PC-3 (cell line): ENCODE measurements around the gene GRIP2.

Source experiments
- CTCF ChIP-seq: fragments of 300-600 bp; sonication (generic); conservative IDR thresholded peaks from 2 replicates; pipeline ENCODE4 v1.5.1; 2017; ENCODE audit warnings: antibody characterized with exemption, low read depth, mild to moderate bottlenecking, low read length
- EZH2 ChIP-seq: fragments of 300-600 bp; sonication (generic); IDR thresholded peaks from one replicate; pipeline ENCODE4 v1.6.1; 2017; ENCODE audit warnings: antibody characterized with exemption, mild to moderate bottlenecking, low read length; ENCODE audit not compliant: unreplicated experiment

GRCh38 chr3:14466179-14466903 lies 73.8 kb downstream of the GRIP2 start:
- TF ChIP-seq CTCF (no peak), EZH2 (no peak)
